H1 (cell line): ENCODE results near the gene MTM1. TPM values are rescaled to one million over a fixed set of nuclear protein-coding genes. Genes with fewer than 3 reads are reported as not detected.

ENCODE experiments used
- CTCF ChIA-PET: fragments of 300-600 bp; sonication (Branson Sonifier 250); formaldehyde crosslinking; loops from one replicate; lab custom pipeline; 2021; ENCODE audit not compliant: partially characterized antibody; lab: Charles Lee
- POLR2A ChIA-PET: fragments of 300-600 bp; sonication (Branson Sonifier 250); formaldehyde crosslinking; loops from one replicate; lab custom pipeline; 2021; ENCODE audit warnings: inconsistent platforms; ENCODE audit not compliant: partially characterized antibody; lab: Charles Lee
- DNase-seq, 2 experiments: peaks; one replicate each; pipeline versions ENCODE4 v3.0.0 to v3.0.0-alpha.2; 2010 to 2022; ENCODE audit warnings: low spot score in 2 of 2, low read depth in 1 of 2, mixed read lengths in 1 of 2
- FAIRE-seq: peaks from 2 replicates; lab custom pipeline; 2011; peaks lifted over from hg19 to GRCh38; lab: Jason Lieb, UNC
- H2AFZ ChIP-seq: 2 replicates; pipeline ENCODE4 v1.8.1; 2012; ENCODE audit warnings: low read length, inconsistent platforms
- H2AK5ac ChIP-seq: 2 replicates; pipeline ENCODE4 v1.6.1; 2013; ENCODE audit warnings: low read depth, low read length
- H2BK120ac ChIP-seq: replicated peaks from 2 replicates; pipeline ENCODE3; 2013; ENCODE audit warnings: low read depth, low read length, inconsistent platforms
- H2BK12ac ChIP-seq: 2 replicates; pipeline ENCODE4 v1.6.1; 2013; ENCODE audit warnings: low read depth, low read length
- H2BK15ac ChIP-seq: 2 replicates; pipeline ENCODE4 v1.6.1; 2013; ENCODE audit warnings: low read length
- H2BK20ac ChIP-seq: 2 replicates; pipeline ENCODE4 v1.6.1; 2013; ENCODE audit warnings: low read length
- H2BK5ac ChIP-seq: 2 replicates; pipeline ENCODE4 v1.6.1; 2013; ENCODE audit warnings: low read depth, low read length
- H3K14ac ChIP-seq: 2 replicates; pipeline ENCODE4 v1.6.1; 2013; ENCODE audit warnings: inconsistent platforms; ENCODE audit not compliant: insufficient read length
- H3K18ac ChIP-seq: 2 replicates; pipeline ENCODE4 v1.6.1; 2013; ENCODE audit warnings: low read length; ENCODE audit errors: extremely low read depth
- H3K23ac ChIP-seq: 2 replicates; pipeline ENCODE4 v1.6.1; 2013; ENCODE audit warnings: inconsistent platforms; ENCODE audit not compliant: insufficient read length
- H3K23me2 ChIP-seq: 2 replicates; pipeline ENCODE4 v1.6.1; 2013; ENCODE audit warnings: low read depth, low read length
- H3K27ac ChIP-seq: 2 replicates; pipeline ENCODE4 v1.6.1; 2011; ENCODE audit warnings: low read depth, low read length, inconsistent platforms
- H3K27me3 ChIP-seq, 4 experiments: replicated peaks in 1 of 4; 1 replicate in 1 of 4; 2 replicates in 3 of 4; pipeline versions ENCODE4 v1.6.1 to v1.8.1; 2011 to 2013; ENCODE audit warnings: low read length in 3 of 4, mild to moderate bottlenecking in 3 of 4, inconsistent platforms in 2 of 4, mixed read lengths in 2 of 4, moderate library complexity in 1 of 4; ENCODE audit not compliant: control insufficient read depth in 3 of 4, insufficient read depth in 3 of 4; ENCODE audit errors: extremely low read depth in 1 of 4
- H3K36me3 ChIP-seq, 4 experiments: 2 replicates each; pipeline versions ENCODE4 v1.6.1 to v1.8.1; 2011 to 2013; ENCODE audit warnings: mild to moderate bottlenecking in 4 of 4, low read length in 3 of 4, moderate library complexity in 2 of 4, control low read depth in 1 of 4, inconsistent platforms in 1 of 4; ENCODE audit not compliant: insufficient read depth in 4 of 4, control insufficient read depth in 2 of 4
- H3K4ac ChIP-seq: replicated peaks from 2 replicates; pipeline ENCODE3; 2013; ENCODE audit warnings: low read length, low read depth, mixed read lengths, inconsistent platforms; ENCODE audit not compliant: insufficient read length
- H3K4me1 ChIP-seq, 4 experiments: replicated peaks in 1 of 4; 1 replicate in 1 of 4; 2 replicates in 3 of 4; pipeline versions ENCODE4 v1.6.1 to v1.8.1; 2011 to 2013; ENCODE audit warnings: low read length in 3 of 4, inconsistent platforms in 2 of 4, mixed read lengths in 1 of 4; ENCODE audit not compliant: insufficient read depth in 4 of 4, control insufficient read depth in 3 of 4
- H3K4me2 ChIP-seq, 2 experiments: 2 replicates each; pipeline versions ENCODE4 v1.6.1 to v1.8.1; 2011 to 2013; ENCODE audit warnings: low read depth in 2 of 2, low read length in 2 of 2, control low read depth in 1 of 2, inconsistent platforms in 1 of 2, mild to moderate bottlenecking in 1 of 2; ENCODE audit not compliant: insufficient read depth in 1 of 2
- H3K4me3 ChIP-seq, 4 experiments: fragments of 200-600, 300-600 bp in 1 of 4; sonication (generic), shearing (Covaris generic), sonication (Bioruptor Twin) in 1 of 4; 2 replicates each; pipeline versions ENCODE4 v1.5.1 to v1.8.1; 2011 to 2016; ENCODE audit warnings: low read length in 4 of 4, low read depth in 3 of 4, control low read depth in 2 of 4, inconsistent platforms in 2 of 4, mild to moderate bottlenecking in 2 of 4, mixed read lengths in 1 of 4, moderate library complexity in 1 of 4; ENCODE audit not compliant: insufficient read depth in 2 of 4; ENCODE audit errors: extremely low read depth in 1 of 4
- H3K56ac ChIP-seq: replicated peaks from 2 replicates; pipeline ENCODE3; 2013; ENCODE audit warnings: low read depth, mild to moderate bottlenecking, mixed read lengths, low read length, inconsistent platforms; ENCODE audit not compliant: insufficient read length
- H3K79me1 ChIP-seq: 2 replicates; pipeline ENCODE4 v1.6.1; 2013; ENCODE audit warnings: low read depth, low read length, control low read depth
- H3K79me2 ChIP-seq, 2 experiments: 2 replicates each; pipeline versions ENCODE4 v1.6.1 to v1.8.1; 2012 to 2013; ENCODE audit warnings: low read length in 2 of 2, mild to moderate bottlenecking in 2 of 2, inconsistent platforms in 1 of 2; ENCODE audit not compliant: insufficient read depth in 2 of 2, control insufficient read depth in 1 of 2
- H3K9ac ChIP-seq, 4 experiments: replicated peaks in 1 of 4; 1 replicate in 1 of 4; 2 replicates in 3 of 4; pipeline versions ENCODE4 v1.6.1 to v1.8.1; 2011 to 2013; ENCODE audit warnings: low read depth in 3 of 4, low read length in 3 of 4, control low read depth in 2 of 4, mild to moderate bottlenecking in 2 of 4, moderate library complexity in 2 of 4, inconsistent platforms in 1 of 4; ENCODE audit errors: extremely low read depth in 1 of 4
- H3K9me3 ChIP-seq, 2 experiments: 2 replicates each; pipeline versions ENCODE4 v1.6.1 to v1.8.1; 2012 to 2013; ENCODE audit warnings: mild to moderate bottlenecking in 2 of 2, moderate library complexity in 2 of 2, control low read depth in 1 of 2, inconsistent platforms in 1 of 2, low read depth in 1 of 2, low read length in 1 of 2, mixed read lengths in 1 of 2; ENCODE audit not compliant: insufficient read depth in 2 of 2
- H4K20me1 ChIP-seq, 2 experiments: replicated peaks in 1 of 2; 2 replicates each; pipeline versions ENCODE3 to v1.8.1; 2011 to 2013; ENCODE audit warnings: inconsistent platforms in 2 of 2, low read length in 2 of 2, mild to moderate bottlenecking in 1 of 2; ENCODE audit not compliant: insufficient read depth in 2 of 2, control insufficient read depth in 1 of 2
- H4K5ac ChIP-seq: 2 replicates; pipeline ENCODE4 v1.6.1; 2013; ENCODE audit warnings: low read length, low read depth, mixed read lengths, inconsistent platforms; ENCODE audit not compliant: insufficient read length
- H4K8ac ChIP-seq: 2 replicates; pipeline ENCODE4 v1.8.0; 2013; ENCODE audit warnings: mild to moderate bottlenecking, moderate library complexity, low read length, inconsistent platforms; ENCODE audit not compliant: insufficient read depth; ENCODE audit errors: extremely low read depth
- H4K91ac ChIP-seq: replicated peaks from 2 replicates; pipeline ENCODE3; 2013; ENCODE audit warnings: low read length, mixed read lengths, inconsistent platforms; ENCODE audit not compliant: insufficient read length
- ATF3 ChIP-seq: IDR thresholded peaks from 2 replicates; pipeline ENCODE4 v1.6.1; 2011; ENCODE audit warnings: low read depth, mild to moderate bottlenecking, low read length; ENCODE audit not compliant: insufficient read depth
- CEBPB ChIP-seq: IDR thresholded peaks from 2 replicates; pipeline ENCODE4 v1.6.1; 2012; ENCODE audit warnings: low read depth, low read length
- HDAC2 ChIP-seq, 2 experiments: fragments of 300-600 bp in 1 of 2; sonication (generic) in 1 of 2; IDR thresholded peaks; 2 replicates each; pipeline ENCODE4 v1.6.1; 2011 to 2012; ENCODE audit warnings: low read depth in 2 of 2, low read length in 2 of 2, mild to moderate bottlenecking in 2 of 2, moderate library complexity in 2 of 2, borderline replicate concordance in 1 of 2, inconsistent platforms in 1 of 2
- KDM4A ChIP-seq: IDR thresholded peaks from one replicate; pipeline ENCODE4 v1.7.1; 2012; ENCODE audit warnings: low read depth, mild to moderate bottlenecking, moderate library complexity, low read length, inconsistent platforms; ENCODE audit not compliant: severe bottlenecking
- SIX5 ChIP-seq: IDR thresholded peaks from 2 replicates; pipeline ENCODE4 v1.6.1; 2011; ENCODE audit warnings: mild to moderate bottlenecking, low read depth, low read length
- SP1 ChIP-seq: IDR thresholded peaks from 2 replicates; pipeline ENCODE4 v1.6.1; 2011; ENCODE audit warnings: low read depth, low read length
- TEAD4 ChIP-seq: IDR thresholded peaks from 2 replicates; pipeline ENCODE4 v1.6.1; 2012; ENCODE audit warnings: low read depth, low read length, inconsistent platforms, mixed read lengths
- YY1 ChIP-seq: IDR thresholded peaks from 2 replicates; pipeline ENCODE4 v1.6.1; 2011; ENCODE audit warnings: low read depth, mild to moderate bottlenecking, low read length
- WGBS, 2 experiments: shearing (Covaris generic) in 1 of 2; methylation state at CpG; one replicate each; pipeline versions ENCODE4 v1.1.6 to v1.1.7; 2013 to 2015; ENCODE audit warnings: low lambda C conversion rate in 2 of 2, mixed read lengths in 2 of 2, inconsistent platforms in 1 of 2, low coverage in 1 of 2, missing lambda C conversion rate in 1 of 2; ENCODE audit not compliant: insufficient replicate concordance in 2 of 2, insufficient coverage in 1 of 2, insufficient read length in 1 of 2; ENCODE audit errors: extremely low coverage in 1 of 2, missing lambda C conversion rate in 1 of 2; 5-methylcytosine and 5-hydroxymethylcytosine counted together
- polyA plus RNA-seq, 7 experiments: library from polyadenylated mRNA; depleted of rRNA in 3 of 7; stranded (reverse) in 5 of 7; unstranded in 2 of 7; fragments of >200 nt in 5 of 7; fragments of 200-250 nt in 2 of 7; gene quantifications; 1 replicate in 5 of 7; 2 replicates in 1 of 7; 4 replicates in 1 of 7; pipeline versions ENCODE4 v1.2.1 to v1.2.3, GENCODE V29; 2011 to 2013; ENCODE audit warnings: missing spikeins in 2 of 7, mixed read lengths in 2 of 7
- total RNA-seq: library from RNA; stranded (reverse); fragmentation: NEBNext Ultra II Directional; extraction: Animal tissue kit (Norgen Biotek cat#: 25700); gene quantifications from 2 replicates; pipeline ENCODE4 v1.2.1, GENCODE V29; 2021

The MTM1 gene
- total and polyA plus RNA-seq, 2 of the 8 experiments (the other 6 are each of a cell fraction or from before 2014, with no cell fraction given), result 2.3 to 8.4 TPM

GRCh38 chrX:150567645-150568319 is 639 bp upstream of the MTM1 start:
- Histone ChIP-seq H3K23me2 (no peaks in the 10 kb centered on the region), H3K27ac (no peak overlapping the region), H3K4me2 (peak overlapping the region in 1 of 2 experiments; percentile 59; a peak in 1 of 4 replicates), H4K5ac (no peak overlapping the region), H2AFZ (no peak overlapping the region), H3K9ac (no peak overlapping the region), H4K8ac (no peak overlapping the region), H4K91ac (no peak overlapping the region), H2BK20ac (no peak overlapping the region), H2BK5ac (no peak overlapping the region; the same call in 1 of the 2 replicates), H2BK12ac (no peak overlapping the region), H3K36me3 (no peaks in the 10 kb centered on the region), H3K79me2 (peaks cover 0 to 16% of the 10 kb centered on the region in 2 experiments; a peak in 2 of 4 replicates), H2AK5ac (no peak overlapping the region), H4K20me1 (no peaks in the 10 kb centered on the region), H3K79me1 (no peaks in the 10 kb centered on the region), H3K14ac (no peak overlapping the region), H3K23ac (no peak overlapping the region), H3K4me1 (peaks cover 0 to 16% (median 3%) of the 10 kb centered on the region in 4 experiments; a peak in 5 of 7 replicates), H3K4ac (no peak overlapping the region), H2BK120ac (no peak overlapping the region), H3K9me3 (no peaks in the 10 kb centered on the region), H3K56ac (no peak overlapping the region), H3K18ac (no peak overlapping the region; the same call in 1 of the 2 replicates), H2BK15ac (no peak overlapping the region), H3K4me3 (no peak overlapping the region), H3K27me3 (no peaks in the 10 kb centered on the region)
- FAIRE-seq (no peak), DNase-seq (no peak)
- 53% methylated on average over 20 of the region's 23 CpGs; no CpG with 5 or more reads in 1 of the 2 experiments for WGBS, 2 experiments
- ChIA-PET CTCF (interaction anchor here (0.7 to 1.5 kb wide), 3 partner anchors 24 to 204 kb away, joined by 3 to 4 read pairs (median 3); partner anchors contain the start of gene MAMLD1), POLR2A (interaction anchor here (1.8 kb wide), 1 partner anchor 9 kb away, joined by 6 read pairs; no protein-coding TSS in a partner anchor)
- TF ChIP-seq KDM4A (no peak), ATF3 (no peak), HDAC2 (IDR thresholded peaks at IDR 0.05; ENCODE audit: borderline replicate concordance in 1 of 2, low read depth in 2 of 2, low read length in 2 of 2) (no peak), SIX5 (no peak), CEBPB (no peak), YY1 (no peak), SP1 (no peak), TEAD4 (no peak)
